ENCODE data around the gene SPOCD1. TPM values are rescaled to one million over a fixed set of nuclear protein-coding genes. Genes with fewer than 3 reads are reported as not detected.

Gene SPOCD1
- total and polyA plus RNA-seq, 2 of the 4 experiments (the other 2 are of a cell fraction): 59.7 to 132 TPM

GRCh38 chr1:31759298-31760023 is 56.4 kb downstream of the SPOCD1 start:
- peak; percentile 32 for DNase-seq
- intact Hi-C loops (cut with micrococcal nuclease) (no loop called here), in situ Hi-C loops (cut with MboI; ENCODE audit: low sequenced_read_pairs) (no loop called here), dilution Hi-C loops (cut with HindIII; ENCODE audit: low sequenced_read_pairs, unreplicated experiment) (no loop called here)
- Histone ChIP-seq H2BK120ac (ENCODE audit: low read depth, low read length) (peak overlapping the region; percentile 48; the same call in 1 of the 2 replicates), H2BK5ac (ENCODE audit: low read depth, low read length, poor library complexity, severe bottlenecking) (no peak overlapping the region), H3K23ac (ENCODE audit: low read depth, low read length) (peak overlapping the region; percentile 83), H3K36me3 (ENCODE audit: control insufficient read depth, insufficient read depth, low read length) (no peaks in the 10 kb centered on the region), H3K79me1 (ENCODE audit: low read depth in 1 of 2, low read length in 2 of 2) (peaks cover 0 to 32% of the 10 kb centered on the region in 2 experiments; a peak in 2 of 4 replicates), H4K8ac (ENCODE audit: low read depth in 2 of 2, low read length in 2 of 2) (peak overlapping the region in 1 of 2 experiments; percentile 59; a peak in 1 of 4 replicates), H4K5ac (ENCODE audit: low read depth, low read length) (no peak overlapping the region), H3K18ac (ENCODE audit: low read depth, low read length) (no peak overlapping the region), H2AFZ (replicated peaks; ENCODE audit: low read length, poor library complexity) (peak overlapping the region; percentile 97), H2AK5ac (ENCODE audit: low read depth, low read length) (peak overlapping the region; percentile 72; the same call in 1 of the 2 replicates), H3K9me1 (ENCODE audit: insufficient read depth, low read length) (peaks cover 11% of the 10 kb centered on the region), H2AK9ac (replicated peaks; ENCODE audit: low read depth, low read length, poor library complexity) (peak overlapping the region; percentile 80), H4K91ac (ENCODE audit: insufficient read depth, low read depth, low read length) (no peak overlapping the region), H3K4me1 (ENCODE audit: control insufficient read depth, insufficient read depth, low read length) (peaks cover 25% of the 10 kb centered on the region), H3K4me2 (ENCODE audit: low read depth, low read length) (no peak overlapping the region), H3K4ac (ENCODE audit: low read depth, low read length) (peak overlapping the region; percentile 69), H4K20me1 (ENCODE audit: insufficient read depth, low read length) (peaks cover 7% of the 10 kb centered on the region; the same call in 1 of the 2 replicates), H3K4me3 (ENCODE audit: insufficient read depth, low read depth, low read length) (no peak overlapping the region), H3K14ac (replicated peaks; ENCODE audit: low read depth, low read length) (peak overlapping the region; percentile 85), H2BK20ac (ENCODE audit: low read depth, low read length) (0 out of 2 replicates have a peak overlapping the region, but pooled peaks have one; percentile 22), H3K56ac (ENCODE audit: extremely low read depth, insufficient read depth, low read length) (no peak overlapping the region), H3K27ac (ENCODE audit: insufficient read depth, low read length) (no peak overlapping the region), H3K9me3 (ENCODE audit: control insufficient read depth, insufficient read depth, low read length) (no peaks in the 10 kb centered on the region), H2BK15ac (ENCODE audit: low read depth, low read length) (no peak overlapping the region), H3K27me3 (ENCODE audit: control insufficient read depth, insufficient read depth, low read length) (no peaks in the 10 kb centered on the region), H3K9ac (ENCODE audit: low read depth, low read length) (no peak overlapping the region)
- no TSS peak for BruUV-seq (replicated peaks)
- ATAC-seq (ENCODE audit: low read depth): no peak
- 81% methylated on average over 7 of the region's 10 CpGs; no CpG with 5 or more reads in 1 of the 2 experiments for WGBS, 2 experiments (ENCODE audit: extremely low coverage in 2 of 2, insufficient read length in 1 of 2)
- TF ChIP-seq MAFK (IDR thresholded peaks at IDR 0.05; ENCODE audit: low read depth, low read length): no peak
- TF ChIP-seq, protein P1, sequence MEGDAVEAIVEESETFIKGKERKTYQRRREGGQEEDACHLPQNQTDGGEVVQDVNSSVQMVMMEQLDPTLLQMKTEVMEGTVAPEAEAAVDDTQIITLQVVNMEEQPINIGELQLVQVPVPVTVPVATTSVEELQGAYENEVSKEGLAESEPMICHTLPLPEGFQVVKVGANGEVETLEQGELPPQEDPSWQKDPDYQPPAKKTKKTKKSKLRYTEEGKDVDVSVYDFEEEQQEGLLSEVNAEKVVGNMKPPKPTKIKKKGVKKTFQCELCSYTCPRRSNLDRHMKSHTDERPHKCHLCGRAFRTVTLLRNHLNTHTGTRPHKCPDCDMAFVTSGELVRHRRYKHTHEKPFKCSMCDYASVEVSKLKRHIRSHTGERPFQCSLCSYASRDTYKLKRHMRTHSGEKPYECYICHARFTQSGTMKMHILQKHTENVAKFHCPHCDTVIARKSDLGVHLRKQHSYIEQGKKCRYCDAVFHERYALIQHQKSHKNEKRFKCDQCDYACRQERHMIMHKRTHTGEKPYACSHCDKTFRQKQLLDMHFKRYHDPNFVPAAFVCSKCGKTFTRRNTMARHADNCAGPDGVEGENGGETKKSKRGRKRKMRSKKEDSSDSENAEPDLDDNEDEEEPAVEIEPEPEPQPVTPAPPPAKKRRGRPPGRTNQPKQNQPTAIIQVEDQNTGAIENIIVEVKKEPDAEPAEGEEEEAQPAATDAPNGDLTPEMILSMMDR (conservative IDR thresholded peaks at IDR 0.05; ENCODE audit: low read depth, low read length): peak; percentile 18; the same call in 1 of the 2 replicates
- TF ChIP-seq POLR2A (IDR thresholded peaks at IDR 0.05; ENCODE audit: low read depth, low read length): 0 out of 2 replicates have a peak, but pooled peaks have one; percentile 24
- TF ChIP-seq NFE2L2 (IDR thresholded peaks at IDR 0.05; ENCODE audit: low read depth, low read length): no peak
- TF ChIP-seq MAZ (IDR thresholded peaks at IDR 0.05; ENCODE audit: borderline replicate concordance, low read depth, low read length): no peak
- peak; percentile 34; the same call in 1 of the 2 replicates for TF ChIP-seq CEBPB (IDR thresholded peaks at IDR 0.05; ENCODE audit: low read depth, low read length)
- TF ChIP-seq FOS (IDR thresholded peaks at IDR 0.05; ENCODE audit: low read depth, low read length): no peak
- ChIA-PET POLR2A (ENCODE audit: unreplicated experiment) (no interaction called here), CTCF (interaction anchor here (1.0 kb wide), 1 partner anchor 44 kb away, joined by 5 read pairs; no protein-coding TSS in a partner anchor)
